ENCODE data around the gene ADAM12. TPM values are rescaled to one million over a fixed set of nuclear protein-coding genes. Genes with fewer than 3 reads are reported as not detected.

The ADAM12 gene
- total and polyA plus RNA-seq, 10 of the 15 experiments (the other 5 are each of a cell fraction or from before 2014, with no cell fraction given), result under 0.01 to 0.62 (median 0.04) TPM; not detected in 5

GRCh38 chr10:125999694-126000093 is 388.6 kb downstream of the ADAM12 start (continued):
- TF ChIP-seq CEBPB (IDR thresholded peaks at IDR 0.05; ENCODE audit: borderline replicate concordance in 1 of 2, low read depth in 2 of 2, low read length in 2 of 2), result no peak
- no peak for TF ChIP-seq NFYA (IDR thresholded peaks at IDR 0.05; ENCODE audit: borderline replicate concordance, low read depth, low read length)
- TF ChIP-seq TCF3 (IDR thresholded peaks at IDR 0.05; ENCODE audit: borderline replicate concordance, insufficient read depth, low read depth, low read length), result no peak
- no peak for TF ChIP-seq MXI1 (IDR thresholded peaks at IDR 0.05; ENCODE audit: low read depth, low read length)
- no peak for TF ChIP-seq PKNOX1 (IDR thresholded peaks at IDR 0.05)
- no peak for TF ChIP-seq CREM (IDR thresholded peaks at IDR 0.05; ENCODE audit: low read depth)
- TF ChIP-seq MYB (IDR thresholded peaks at IDR 0.05; ENCODE audit: borderline replicate concordance, low read depth, low read length), result no peak
- no peak for TF ChIP-seq HDGF (IDR thresholded peaks at IDR 0.05)
- no peak for TF ChIP-seq ZZZ3 (IDR thresholded peaks at IDR 0.05; ENCODE audit: control insufficient read depth, insufficient read length, low read depth)
- no peak for TF ChIP-seq BRCA1 (IDR thresholded peaks at IDR 0.05; ENCODE audit: low read depth, low read length)

GRCh38 chr10:125997586-125997985 is 390.7 kb downstream of the ADAM12 start:
- H3K36me3 ChIP-seq (ENCODE audit: control insufficient read depth in 2 of 2, insufficient read depth in 2 of 2, low read length in 1 of 2), result no peaks in the 10 kb centered on the region
- WGBS (ENCODE audit: insufficient coverage, insufficient replicate concordance, low lambda C conversion rate, missing lambda C conversion rate), result 32% methylated on average over 12 of the region's 12 CpGs
- H3K9me3 ChIP-seq (replicated peaks; ENCODE audit: control insufficient read depth, insufficient read depth, low read length), result no peaks in the 10 kb centered on the region
- no peak overlapping the region for H3K9ac ChIP-seq (ENCODE audit: control insufficient read depth, insufficient read depth, low read length)
- no TSS peak for BruUV-seq (replicated peaks)
- ChIA-PET POLR2A (no interaction called here), CTCF (no interaction called here), SMC1A (ENCODE audit: uncharacterized antibody, unreplicated experiment) (no interaction called here), RAD21 (ENCODE audit: unreplicated experiment) (no interaction called here)
- H3K27me3 ChIP-seq (replicated peaks in 1 of 2; ENCODE audit: control insufficient read depth in 2 of 2, insufficient read depth in 2 of 2, low read length in 1 of 2), result no peaks in the 10 kb centered on the region
- in situ Hi-C loops (cut with MboI) (no loop called here), intact Hi-C loops (cut with micrococcal nuclease; ENCODE audit: unreplicated experiment) (no loop called here)
- H3K4me2 ChIP-seq (ENCODE audit: control insufficient read depth, insufficient read depth), result no peak overlapping the region
- no peak overlapping the region for H3K27ac ChIP-seq (ENCODE audit: control insufficient read depth, insufficient read depth)
- no peak overlapping the region for H3K4me3 ChIP-seq
- ATAC-seq (no peak), DNase-seq (ENCODE audit: low read depth, low spot score) (no peak), FAIRE-seq (no peak)
- H3K79me2 ChIP-seq (ENCODE audit: control insufficient read depth, insufficient read depth, low read length), result no peaks in the 10 kb centered on the region
- TF ChIP-seq ZBED1 (IDR thresholded peaks at IDR 0.05; ENCODE audit: borderline replicate concordance) (no peak), NFIC (IDR thresholded peaks at IDR 0.05; ENCODE audit: low read depth, low read length) (no peak), CUX1 (IDR thresholded peaks at IDR 0.05; ENCODE audit: insufficient replicate concordance, low read depth, low read length) (no peak), HDAC6 (IDR thresholded peaks at IDR 0.05; ENCODE audit: unreplicated experiment) (no peak), CREB1 (IDR thresholded peaks at IDR 0.05; ENCODE audit: low read depth) (no peak), ZNF24 (IDR thresholded peaks at IDR 0.05) (no peak), FOXK2 (IDR thresholded peaks at IDR 0.05) (no peak)
- H2AFZ ChIP-seq (ENCODE audit: control insufficient read depth, low read depth, low read length), result no peak overlapping the region
- H3K4me1 ChIP-seq (ENCODE audit: control insufficient read depth, insufficient read depth, low read length), result no peaks in the 10 kb centered on the region
- H4K20me1 ChIP-seq (ENCODE audit: control insufficient read depth, insufficient read depth), result no peaks in the 10 kb centered on the region

Data from GM12878 (cell line).